Lower lobe of right lung (tissue), 2 donors: ENCODE data around the gene ZBTB7B. TPM values are rescaled to one million over a fixed set of nuclear protein-coding genes. Genes with fewer than 3 reads are reported as not detected.

Experiments used
- ATAC-seq, 2 donors: fragments of 200-7000 bp; cut with Tn5 transposase; one replicate each; pipeline ENCODE4 v1.9.1; 2020 to 2022; ENCODE audit warnings: mild to moderate bottlenecking in 2 of 2, moderate library complexity in 2 of 2
- DNase-seq: peaks from one replicate; pipeline ENCODE4 v3.0.0-alpha.2; 2020
- H3K27ac ChIP-seq: fragments of 200-600 bp; one replicate; pipeline ENCODE4 v1.8.0; 2022
- H3K27me3 ChIP-seq: fragments of 200-600 bp; one replicate; pipeline ENCODE4 v1.8.0; 2022; ENCODE audit warnings: low read depth
- H3K36me3 ChIP-seq: fragments of 200-600 bp; one replicate; pipeline ENCODE4 v1.8.0; 2022; ENCODE audit warnings: mild to moderate bottlenecking
- H3K4me1 ChIP-seq: fragments of 200-600 bp; one replicate; pipeline ENCODE4 v1.8.0; 2022
- H3K4me3 ChIP-seq: fragments of 200-600 bp; one replicate; pipeline ENCODE4 v1.8.0; 2022; ENCODE audit warnings: mild to moderate bottlenecking
- H3K9me3 ChIP-seq: fragments of 200-600 bp; one replicate; pipeline ENCODE4 v1.8.0; 2022
- intact Hi-C: fragments of 100-400 bp; cut with DNase I; formaldehyde crosslinking; loops from one replicate; pipeline ENCODE4 v1.11.0; 2022
- total RNA-seq: library from RNA; stranded (reverse); fragmentation: NEBNext Ultra II Directional; extraction: Animal tissue kit (Norgen Biotek cat#: 25700); gene quantifications from one replicate; pipeline ENCODE4 v1.2.1, GENCODE V29; 2021
- TF ChIP-seq, protein P1 (sequence below): fragments of 200-600 bp; IDR thresholded peaks from one replicate; pipeline ENCODE4 v1.8.0; 2022; ENCODE audit warnings: antibody characterized with exemption, mild to moderate bottlenecking
- donor health status: DM: no; HTN: yes; CAD: no; lungs with severe emphysema.

Gene ZBTB7B
- total RNA-seq, 1 donor from 2014 or later = 72.0 TPM

DNA sequence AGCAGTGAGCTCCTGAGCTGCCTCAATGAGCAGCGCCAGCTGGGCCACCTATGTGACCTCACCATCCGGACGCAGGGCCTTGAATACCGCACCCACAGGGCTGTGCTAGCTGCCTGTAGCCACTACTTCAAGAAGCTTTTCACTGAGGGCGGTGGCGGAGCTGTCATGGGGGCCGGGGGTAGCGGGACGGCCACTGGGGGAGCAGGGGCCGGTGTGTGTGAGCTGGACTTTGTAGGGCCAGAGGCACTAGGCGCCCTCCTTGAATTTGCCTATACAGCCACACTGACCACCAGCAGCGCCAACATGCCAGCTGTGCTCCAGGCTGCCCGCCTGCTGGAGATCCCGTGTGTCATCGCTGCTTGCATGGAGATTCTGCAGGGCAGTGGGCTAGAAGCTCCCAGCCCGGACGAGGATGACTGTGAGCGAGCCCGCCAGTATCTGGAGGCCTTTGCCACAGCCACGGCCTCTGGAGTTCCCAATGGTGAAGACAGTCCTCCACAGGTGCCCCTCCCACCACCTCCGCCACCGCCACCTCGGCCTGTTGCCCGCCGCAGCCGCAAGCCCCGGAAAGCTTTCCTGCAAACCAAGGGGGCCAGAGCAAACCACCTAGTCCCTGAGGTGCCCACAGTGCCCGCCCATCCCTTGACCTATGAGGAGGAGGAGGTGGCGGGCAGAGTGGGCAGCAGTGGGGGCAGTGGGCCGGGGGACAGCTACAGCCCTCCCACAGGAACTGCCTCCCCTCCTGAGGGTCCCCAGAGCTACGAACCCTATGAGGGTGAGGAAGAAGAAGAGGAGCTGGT lies 12.3 kb downstream of the ZBTB7B start:
- intact Hi-C loops = no loop called here
- no peak for DNase-seq
- H3K4me1 ChIP-seq = peaks cover 86% of the 10 kb centered on the region

DNA sequence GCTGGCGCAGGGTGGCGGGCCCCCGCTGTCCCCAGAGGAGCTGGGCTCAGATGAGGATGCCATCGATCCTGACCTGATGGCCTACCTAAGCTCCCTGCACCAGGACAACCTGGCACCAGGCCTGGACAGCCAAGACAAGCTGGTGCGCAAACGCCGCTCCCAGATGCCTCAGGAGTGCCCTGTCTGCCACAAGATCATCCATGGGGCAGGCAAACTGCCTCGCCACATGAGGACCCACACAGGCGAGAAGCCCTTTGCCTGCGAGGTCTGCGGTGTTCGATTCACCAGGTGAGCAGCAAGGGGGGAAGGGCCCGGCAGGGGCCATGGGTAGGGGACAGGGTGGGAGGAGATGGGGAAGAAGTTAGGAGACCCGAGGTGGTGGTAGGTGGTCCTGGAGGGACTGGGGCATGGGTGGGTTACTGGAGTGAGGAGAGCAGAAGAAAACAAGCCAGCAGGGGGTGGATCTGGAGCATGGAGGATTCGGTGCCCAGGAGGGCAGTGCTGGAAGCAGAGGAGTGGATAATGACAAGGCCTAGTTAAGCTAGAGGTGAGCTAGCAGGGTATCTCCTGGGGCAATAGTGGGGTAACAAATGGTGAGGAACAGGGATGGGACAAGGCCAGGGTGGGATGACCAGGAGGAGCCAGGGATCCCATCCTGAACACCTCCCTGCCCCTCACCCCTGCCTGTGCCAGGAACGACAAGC lies 13.1 kb downstream of the ZBTB7B start:
- Histone ChIP-seq H3K36me3 (peaks cover 34% of the 10 kb centered on the region), H3K27me3 (no peaks in the 10 kb centered on the region), H3K4me3 (no peak overlapping the region), H3K9me3 (no peaks in the 10 kb centered on the region), H3K4me1 (peaks cover 79% of the 10 kb centered on the region), H3K27ac (peak overlapping the region; percentile 18)
- DNase-seq = no peak
- intact Hi-C loops = no loop called here
- TF ChIP-seq, protein P1, sequence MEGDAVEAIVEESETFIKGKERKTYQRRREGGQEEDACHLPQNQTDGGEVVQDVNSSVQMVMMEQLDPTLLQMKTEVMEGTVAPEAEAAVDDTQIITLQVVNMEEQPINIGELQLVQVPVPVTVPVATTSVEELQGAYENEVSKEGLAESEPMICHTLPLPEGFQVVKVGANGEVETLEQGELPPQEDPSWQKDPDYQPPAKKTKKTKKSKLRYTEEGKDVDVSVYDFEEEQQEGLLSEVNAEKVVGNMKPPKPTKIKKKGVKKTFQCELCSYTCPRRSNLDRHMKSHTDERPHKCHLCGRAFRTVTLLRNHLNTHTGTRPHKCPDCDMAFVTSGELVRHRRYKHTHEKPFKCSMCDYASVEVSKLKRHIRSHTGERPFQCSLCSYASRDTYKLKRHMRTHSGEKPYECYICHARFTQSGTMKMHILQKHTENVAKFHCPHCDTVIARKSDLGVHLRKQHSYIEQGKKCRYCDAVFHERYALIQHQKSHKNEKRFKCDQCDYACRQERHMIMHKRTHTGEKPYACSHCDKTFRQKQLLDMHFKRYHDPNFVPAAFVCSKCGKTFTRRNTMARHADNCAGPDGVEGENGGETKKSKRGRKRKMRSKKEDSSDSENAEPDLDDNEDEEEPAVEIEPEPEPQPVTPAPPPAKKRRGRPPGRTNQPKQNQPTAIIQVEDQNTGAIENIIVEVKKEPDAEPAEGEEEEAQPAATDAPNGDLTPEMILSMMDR = no peak
- ATAC-seq = no peak

More for the DNA sequence above, 12.3 kb downstream of the ZBTB7B start:
- Histone ChIP-seq H3K36me3 (peaks cover 34% of the 10 kb centered on the region), H3K27ac (no peak overlapping the region), H3K9me3 (no peaks in the 10 kb centered on the region), H3K27me3 (no peaks in the 10 kb centered on the region), H3K4me3 (no peak overlapping the region)
- TF ChIP-seq, protein P1 = no peak
- ATAC-seq = no peak

DNA sequence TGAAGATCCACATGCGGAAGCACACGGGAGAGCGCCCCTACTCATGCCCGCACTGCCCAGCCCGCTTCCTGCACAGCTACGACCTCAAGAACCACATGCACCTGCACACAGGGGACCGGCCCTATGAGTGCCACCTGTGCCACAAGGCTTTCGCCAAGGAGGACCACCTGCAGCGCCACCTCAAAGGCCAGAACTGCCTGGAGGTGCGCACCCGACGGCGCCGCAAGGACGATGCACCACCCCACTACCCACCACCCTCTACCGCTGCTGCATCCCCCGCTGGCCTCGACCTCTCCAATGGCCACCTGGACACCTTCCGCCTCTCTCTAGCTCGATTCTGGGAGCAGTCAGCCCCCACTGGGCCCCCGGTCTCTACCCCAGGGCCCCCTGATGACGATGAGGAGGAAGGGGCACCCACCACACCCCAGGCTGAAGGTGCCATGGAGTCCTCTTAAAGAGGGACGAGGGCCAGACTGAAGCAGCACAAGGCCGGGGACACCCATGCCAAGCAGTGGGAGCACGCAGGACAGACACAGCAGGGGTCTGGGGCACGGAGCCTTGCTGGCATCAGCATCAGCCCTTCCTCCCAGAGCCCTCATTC lies 13.7 kb downstream of the ZBTB7B start:
- Histone ChIP-seq H3K27ac (peak overlapping the region; percentile 85), H3K27me3 (no peaks in the 10 kb centered on the region), H3K36me3 (peaks cover 34% of the 10 kb centered on the region), H3K4me1 (peaks cover 72% of the 10 kb centered on the region), H3K9me3 (no peaks in the 10 kb centered on the region), H3K4me3 (no peak overlapping the region)
- intact Hi-C loops = no loop called here
- no peak for ATAC-seq
- TF ChIP-seq, protein P1 = no peak
- no peak for DNase-seq

DNA sequence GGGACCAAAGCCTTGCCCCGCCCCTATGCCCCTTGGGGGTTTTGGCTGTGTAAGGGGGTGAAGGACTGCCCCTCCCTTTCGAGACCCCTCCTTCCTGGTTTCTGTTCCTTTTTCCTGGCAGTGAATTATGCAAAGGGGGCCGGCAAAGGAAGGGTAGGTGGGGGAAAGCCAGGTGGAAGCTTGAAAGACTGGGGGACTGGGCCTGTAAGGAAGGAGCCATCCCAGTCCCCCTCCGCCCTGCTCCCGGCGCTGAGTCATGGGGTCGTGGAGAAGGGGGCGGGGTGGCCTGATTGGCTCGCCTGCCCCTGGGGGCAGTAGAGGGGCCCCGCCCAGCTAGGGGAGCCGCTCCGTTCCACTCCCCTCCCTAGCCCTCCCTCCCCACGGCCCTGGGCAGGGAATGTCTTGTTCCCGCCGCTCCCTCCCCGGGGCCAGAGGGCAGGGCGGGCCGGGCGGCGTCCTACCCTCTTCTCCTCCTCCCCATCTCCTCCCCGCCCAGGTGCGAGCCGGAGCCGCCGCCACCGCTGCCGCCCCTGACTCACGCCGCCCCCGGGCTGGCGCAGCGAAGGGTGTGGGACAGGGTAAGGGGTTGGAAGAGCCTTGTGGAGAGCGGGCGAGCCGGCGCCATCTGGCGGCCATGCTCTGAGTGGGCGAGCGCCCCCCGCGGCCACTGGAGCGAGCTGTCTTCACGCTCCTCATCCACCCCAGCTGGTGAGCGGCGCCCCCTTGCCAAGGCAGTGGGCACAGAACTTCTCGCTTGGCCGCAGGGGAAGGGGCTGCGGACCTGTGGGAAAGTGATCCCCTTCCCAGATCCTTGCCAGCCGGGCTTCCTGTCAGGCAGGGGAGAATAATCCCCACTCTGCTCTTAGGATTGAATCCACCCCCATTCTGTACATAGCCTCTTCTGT lies 14.7 kb downstream of the ZBTB7B start:
- peaks cover 62% of the 10 kb centered on the region for H3K4me1 ChIP-seq
- intact Hi-C loops = no loop called here
- ATAC-seq (peak; percentile 94), DNase-seq (peak; percentile 92)
- TF ChIP-seq, protein P1 = peak; percentile 99
- peaks cover 34% of the 10 kb centered on the region for H3K36me3 ChIP-seq
- no peaks in the 10 kb centered on the region for H3K27me3 ChIP-seq
- H3K27ac ChIP-seq = peak overlapping the region; percentile 85
- peak overlapping the region; percentile 52 for H3K4me3 ChIP-seq
- H3K9me3 ChIP-seq = no peaks in the 10 kb centered on the region

DNA sequence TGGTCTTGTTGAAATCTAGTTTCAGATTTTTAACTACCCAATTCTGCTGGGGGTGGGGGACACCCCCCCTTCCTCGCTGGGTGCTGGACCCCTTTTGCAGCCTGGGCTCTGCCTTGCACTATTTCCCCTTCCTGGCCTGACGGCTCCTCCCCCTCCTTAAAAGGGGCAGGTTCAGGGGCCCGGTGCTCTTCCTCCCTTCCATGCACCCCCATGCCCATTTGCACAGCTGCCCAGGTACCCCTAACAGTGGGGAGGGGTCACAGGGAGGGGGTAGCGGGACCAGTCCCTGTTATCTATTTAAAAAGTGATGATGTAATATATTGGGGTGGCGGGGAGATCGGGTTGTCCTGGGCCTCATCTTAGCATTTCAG lies 15.3 kb downstream of the ZBTB7B start:
- intact Hi-C loops = no loop called here
- Histone ChIP-seq H3K27ac (peak overlapping the region; percentile 85), H3K27me3 (no peaks in the 10 kb centered on the region), H3K36me3 (peaks cover 34% of the 10 kb centered on the region), H3K9me3 (no peaks in the 10 kb centered on the region), H3K4me3 (peak overlapping the region; percentile 52), H3K4me1 (peaks cover 56% of the 10 kb centered on the region)
- ATAC-seq (peak; percentile 0), DNase-seq (no peak)
- TF ChIP-seq, protein P1 = no peak
